H1 (cell line): ENCODE measurements around the gene SLC25A17. TPM values are rescaled to one million over a fixed set of nuclear protein-coding genes. Genes with fewer than 3 reads are reported as not detected.

Experiments used
- CTCF ChIA-PET: fragments of 300-600 bp; sonication (Branson Sonifier 250); formaldehyde crosslinking; loops from one replicate; lab custom pipeline; 2021; ENCODE audit not compliant: partially characterized antibody; lab: Charles Lee
- POLR2A ChIA-PET: fragments of 300-600 bp; sonication (Branson Sonifier 250); formaldehyde crosslinking; loops from one replicate; lab custom pipeline; 2021; ENCODE audit warnings: inconsistent platforms; ENCODE audit not compliant: partially characterized antibody; lab: Charles Lee
- DNase-seq, 2 experiments: peaks; one replicate each; pipeline versions ENCODE4 v3.0.0 to v3.0.0-alpha.2; 2010 to 2022; ENCODE audit warnings: low spot score in 2 of 2, low read depth in 1 of 2, mixed read lengths in 1 of 2
- FAIRE-seq: peaks from 2 replicates; lab custom pipeline; 2011; peaks lifted over from hg19 to GRCh38; lab: Jason Lieb, UNC
- H2AFZ ChIP-seq: 2 replicates; pipeline ENCODE4 v1.8.1; 2012; ENCODE audit warnings: low read length, inconsistent platforms
- H2AK5ac ChIP-seq: 2 replicates; pipeline ENCODE4 v1.6.1; 2013; ENCODE audit warnings: low read depth, low read length
- H2BK120ac ChIP-seq: replicated peaks from 2 replicates; pipeline ENCODE3; 2013; ENCODE audit warnings: low read depth, low read length, inconsistent platforms
- H2BK12ac ChIP-seq: 2 replicates; pipeline ENCODE4 v1.6.1; 2013; ENCODE audit warnings: low read depth, low read length
- H2BK15ac ChIP-seq: 2 replicates; pipeline ENCODE4 v1.6.1; 2013; ENCODE audit warnings: low read length
- H2BK20ac ChIP-seq: 2 replicates; pipeline ENCODE4 v1.6.1; 2013; ENCODE audit warnings: low read length
- H2BK5ac ChIP-seq: 2 replicates; pipeline ENCODE4 v1.6.1; 2013; ENCODE audit warnings: low read depth, low read length
- H3K14ac ChIP-seq: 2 replicates; pipeline ENCODE4 v1.6.1; 2013; ENCODE audit warnings: inconsistent platforms; ENCODE audit not compliant: insufficient read length
- H3K18ac ChIP-seq: 2 replicates; pipeline ENCODE4 v1.6.1; 2013; ENCODE audit warnings: low read length; ENCODE audit errors: extremely low read depth
- H3K23ac ChIP-seq: 2 replicates; pipeline ENCODE4 v1.6.1; 2013; ENCODE audit warnings: inconsistent platforms; ENCODE audit not compliant: insufficient read length
- H3K23me2 ChIP-seq: 2 replicates; pipeline ENCODE4 v1.6.1; 2013; ENCODE audit warnings: low read depth, low read length
- H3K27ac ChIP-seq: 2 replicates; pipeline ENCODE4 v1.6.1; 2011; ENCODE audit warnings: low read depth, low read length, inconsistent platforms
- H3K27me3 ChIP-seq, 4 experiments: replicated peaks in 1 of 4; 1 replicate in 1 of 4; 2 replicates in 3 of 4; pipeline versions ENCODE4 v1.6.1 to v1.8.1; 2011 to 2013; ENCODE audit warnings: low read length in 3 of 4, mild to moderate bottlenecking in 3 of 4, inconsistent platforms in 2 of 4, mixed read lengths in 2 of 4, moderate library complexity in 1 of 4; ENCODE audit not compliant: control insufficient read depth in 3 of 4, insufficient read depth in 3 of 4; ENCODE audit errors: extremely low read depth in 1 of 4
- H3K36me3 ChIP-seq, 4 experiments: 2 replicates each; pipeline versions ENCODE4 v1.6.1 to v1.8.1; 2011 to 2013; ENCODE audit warnings: mild to moderate bottlenecking in 4 of 4, low read length in 3 of 4, moderate library complexity in 2 of 4, control low read depth in 1 of 4, inconsistent platforms in 1 of 4; ENCODE audit not compliant: insufficient read depth in 4 of 4, control insufficient read depth in 2 of 4
- H3K4ac ChIP-seq: replicated peaks from 2 replicates; pipeline ENCODE3; 2013; ENCODE audit warnings: low read length, low read depth, mixed read lengths, inconsistent platforms; ENCODE audit not compliant: insufficient read length
- H3K4me1 ChIP-seq, 4 experiments: replicated peaks in 1 of 4; 1 replicate in 1 of 4; 2 replicates in 3 of 4; pipeline versions ENCODE4 v1.6.1 to v1.8.1; 2011 to 2013; ENCODE audit warnings: low read length in 3 of 4, inconsistent platforms in 2 of 4, mixed read lengths in 1 of 4; ENCODE audit not compliant: insufficient read depth in 4 of 4, control insufficient read depth in 3 of 4
- H3K4me2 ChIP-seq, 2 experiments: 2 replicates each; pipeline versions ENCODE4 v1.6.1 to v1.8.1; 2011 to 2013; ENCODE audit warnings: low read depth in 2 of 2, low read length in 2 of 2, control low read depth in 1 of 2, inconsistent platforms in 1 of 2, mild to moderate bottlenecking in 1 of 2; ENCODE audit not compliant: insufficient read depth in 1 of 2
- H3K4me3 ChIP-seq, 4 experiments: fragments of 200-600, 300-600 bp in 1 of 4; sonication (generic), shearing (Covaris generic), sonication (Bioruptor Twin) in 1 of 4; 2 replicates each; pipeline versions ENCODE4 v1.5.1 to v1.8.1; 2011 to 2016; ENCODE audit warnings: low read length in 4 of 4, low read depth in 3 of 4, control low read depth in 2 of 4, inconsistent platforms in 2 of 4, mild to moderate bottlenecking in 2 of 4, mixed read lengths in 1 of 4, moderate library complexity in 1 of 4; ENCODE audit not compliant: insufficient read depth in 2 of 4; ENCODE audit errors: extremely low read depth in 1 of 4
- H3K56ac ChIP-seq: replicated peaks from 2 replicates; pipeline ENCODE3; 2013; ENCODE audit warnings: low read depth, mild to moderate bottlenecking, mixed read lengths, low read length, inconsistent platforms; ENCODE audit not compliant: insufficient read length
- H3K79me1 ChIP-seq: 2 replicates; pipeline ENCODE4 v1.6.1; 2013; ENCODE audit warnings: low read depth, low read length, control low read depth
- H3K79me2 ChIP-seq, 2 experiments: 2 replicates each; pipeline versions ENCODE4 v1.6.1 to v1.8.1; 2012 to 2013; ENCODE audit warnings: low read length in 2 of 2, mild to moderate bottlenecking in 2 of 2, inconsistent platforms in 1 of 2; ENCODE audit not compliant: insufficient read depth in 2 of 2, control insufficient read depth in 1 of 2
- H3K9ac ChIP-seq, 4 experiments: replicated peaks in 1 of 4; 1 replicate in 1 of 4; 2 replicates in 3 of 4; pipeline versions ENCODE4 v1.6.1 to v1.8.1; 2011 to 2013; ENCODE audit warnings: low read depth in 3 of 4, low read length in 3 of 4, control low read depth in 2 of 4, mild to moderate bottlenecking in 2 of 4, moderate library complexity in 2 of 4, inconsistent platforms in 1 of 4; ENCODE audit errors: extremely low read depth in 1 of 4
- H3K9me3 ChIP-seq, 2 experiments: 2 replicates each; pipeline versions ENCODE4 v1.6.1 to v1.8.1; 2012 to 2013; ENCODE audit warnings: mild to moderate bottlenecking in 2 of 2, moderate library complexity in 2 of 2, control low read depth in 1 of 2, inconsistent platforms in 1 of 2, low read depth in 1 of 2, low read length in 1 of 2, mixed read lengths in 1 of 2; ENCODE audit not compliant: insufficient read depth in 2 of 2
- H4K20me1 ChIP-seq, 2 experiments: replicated peaks in 1 of 2; 2 replicates each; pipeline versions ENCODE3 to v1.8.1; 2011 to 2013; ENCODE audit warnings: inconsistent platforms in 2 of 2, low read length in 2 of 2, mild to moderate bottlenecking in 1 of 2; ENCODE audit not compliant: insufficient read depth in 2 of 2, control insufficient read depth in 1 of 2
- H4K5ac ChIP-seq: 2 replicates; pipeline ENCODE4 v1.6.1; 2013; ENCODE audit warnings: low read length, low read depth, mixed read lengths, inconsistent platforms; ENCODE audit not compliant: insufficient read length
- H4K8ac ChIP-seq: 2 replicates; pipeline ENCODE4 v1.8.0; 2013; ENCODE audit warnings: mild to moderate bottlenecking, moderate library complexity, low read length, inconsistent platforms; ENCODE audit not compliant: insufficient read depth; ENCODE audit errors: extremely low read depth
- H4K91ac ChIP-seq: replicated peaks from 2 replicates; pipeline ENCODE3; 2013; ENCODE audit warnings: low read length, mixed read lengths, inconsistent platforms; ENCODE audit not compliant: insufficient read length
- TBP ChIP-seq: IDR thresholded peaks from 2 replicates; pipeline ENCODE4 v1.6.1; 2011; ENCODE audit warnings: low read depth, low read length, improper control_type of control experiment
- ZNF274 ChIP-seq: IDR thresholded peaks from 2 replicates; pipeline ENCODE4 v1.7.0; 2012; ENCODE audit warnings: low read length, borderline replicate concordance; ENCODE audit errors: extremely low read depth
- polyA plus RNA-seq, 7 experiments: library from polyadenylated mRNA; depleted of rRNA in 3 of 7; stranded (reverse) in 5 of 7; unstranded in 2 of 7; fragments of >200 nt in 5 of 7; fragments of 200-250 nt in 2 of 7; gene quantifications; 1 replicate in 5 of 7; 2 replicates in 1 of 7; 4 replicates in 1 of 7; pipeline versions ENCODE4 v1.2.1 to v1.2.3, GENCODE V29; 2011 to 2013; ENCODE audit warnings: missing spikeins in 2 of 7, mixed read lengths in 2 of 7
- total RNA-seq: library from RNA; stranded (reverse); fragmentation: NEBNext Ultra II Directional; extraction: Animal tissue kit (Norgen Biotek cat#: 25700); gene quantifications from 2 replicates; pipeline ENCODE4 v1.2.1, GENCODE V29; 2021
- TF ChIP-seq, protein P1 (sequence below), 3 experiments: IDR thresholded peaks; 1 replicate in 2 of 3; 2 replicates in 1 of 3; pipeline versions ENCODE4 v1.5.1 to v1.6.1; 2011; ENCODE audit warnings: low read length in 3 of 3, mild to moderate bottlenecking in 3 of 3, inconsistent platforms in 2 of 3, low read depth in 1 of 3, moderate library complexity in 1 of 3; ENCODE audit not compliant: insufficient read depth in 1 of 3; ENCODE audit errors: control extremely low read depth in 1 of 3

Gene SLC25A17
- total and polyA plus RNA-seq, 2 of the 8 experiments (the other 6 are each of a cell fraction or from before 2014, with no cell fraction given) = 17.9 to 40.4 TPM

DNA sequence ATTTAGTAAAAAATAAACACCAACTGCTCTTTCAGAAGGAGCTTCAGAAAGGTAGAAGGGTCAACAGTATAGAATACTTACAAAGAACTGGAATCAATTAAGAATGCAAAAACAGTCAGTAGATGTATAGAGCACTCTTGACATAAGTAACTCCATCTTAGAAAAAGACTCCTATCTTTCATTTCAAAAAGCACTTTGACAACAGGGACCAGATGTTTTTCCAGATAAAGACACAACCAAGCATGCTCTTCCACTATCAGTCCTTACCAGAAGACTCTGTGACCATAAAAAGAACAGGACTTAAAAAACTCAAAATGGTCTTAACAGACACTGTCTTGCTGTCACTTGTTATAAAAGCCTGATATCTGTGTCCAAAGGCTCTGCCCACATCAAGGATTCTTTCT, 5.2 kb downstream of the SLC25A17 start:
- TF ChIP-seq, protein P1, sequence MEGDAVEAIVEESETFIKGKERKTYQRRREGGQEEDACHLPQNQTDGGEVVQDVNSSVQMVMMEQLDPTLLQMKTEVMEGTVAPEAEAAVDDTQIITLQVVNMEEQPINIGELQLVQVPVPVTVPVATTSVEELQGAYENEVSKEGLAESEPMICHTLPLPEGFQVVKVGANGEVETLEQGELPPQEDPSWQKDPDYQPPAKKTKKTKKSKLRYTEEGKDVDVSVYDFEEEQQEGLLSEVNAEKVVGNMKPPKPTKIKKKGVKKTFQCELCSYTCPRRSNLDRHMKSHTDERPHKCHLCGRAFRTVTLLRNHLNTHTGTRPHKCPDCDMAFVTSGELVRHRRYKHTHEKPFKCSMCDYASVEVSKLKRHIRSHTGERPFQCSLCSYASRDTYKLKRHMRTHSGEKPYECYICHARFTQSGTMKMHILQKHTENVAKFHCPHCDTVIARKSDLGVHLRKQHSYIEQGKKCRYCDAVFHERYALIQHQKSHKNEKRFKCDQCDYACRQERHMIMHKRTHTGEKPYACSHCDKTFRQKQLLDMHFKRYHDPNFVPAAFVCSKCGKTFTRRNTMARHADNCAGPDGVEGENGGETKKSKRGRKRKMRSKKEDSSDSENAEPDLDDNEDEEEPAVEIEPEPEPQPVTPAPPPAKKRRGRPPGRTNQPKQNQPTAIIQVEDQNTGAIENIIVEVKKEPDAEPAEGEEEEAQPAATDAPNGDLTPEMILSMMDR (IDR thresholded peaks at IDR 0.05; ENCODE audit: control extremely low read depth in 1 of 3, insufficient read depth in 1 of 3, low read depth in 1 of 3, low read length in 3 of 3) = no peak
- TF ChIP-seq TBP (no peak), ZNF274 (no peak)
- CTCF ChIA-PET = no interaction called here

More for the DNA sequence above, 5.2 kb downstream of the SLC25A17 start:
- FAIRE-seq (no peak), DNase-seq (no peak)
- Histone ChIP-seq H3K27ac (no peak overlapping the region), H2BK20ac (no peak overlapping the region), H3K4me1 (peaks cover 0 to 1% (median 0%) of the 10 kb centered on the region in 4 experiments; a peak in 2 of 7 replicates), H3K79me1 (peaks cover 9% of the 10 kb centered on the region), H3K9ac (no peak overlapping the region), H3K18ac (no peak overlapping the region), H4K91ac (no peak overlapping the region), H3K23me2 (no peaks in the 10 kb centered on the region), H3K14ac (no peak overlapping the region), H2BK5ac (no peak overlapping the region), H3K27me3 (no peaks in the 10 kb centered on the region), H3K36me3 (peaks cover 0 to 5% (median 1%) of the 10 kb centered on the region in 4 experiments; a peak in 1 of 8 replicates), H3K23ac (no peak overlapping the region), H3K56ac (no peak overlapping the region), H3K4me3 (no peak overlapping the region), H2BK15ac (no peak overlapping the region), H3K79me2 (peaks cover 5 to 76% of the 10 kb centered on the region in 2 experiments; a peak in 3 of 4 replicates), H3K9me3 (no peaks in the 10 kb centered on the region), H4K5ac (no peak overlapping the region), H3K4ac (no peak overlapping the region), H4K8ac (no peak overlapping the region), H2BK12ac (no peak overlapping the region), H4K20me1 (no peaks in the 10 kb centered on the region), H3K4me2 (no peak overlapping the region), H2BK120ac (no peak overlapping the region), H2AK5ac (no peak overlapping the region), H2AFZ (no peak overlapping the region)
- POLR2A ChIA-PET = interaction anchor here (2.1 kb wide), 1 partner anchor 11 kb away, joined by 4 read pairs; no protein-coding TSS in a partner anchor
